Osteocyte (in vitro differentiated cells): ENCODE data around the gene PRICKLE3. TPM values are rescaled to one million over a fixed set of nuclear protein-coding genes. Genes with fewer than 3 reads are reported as not detected.

Experiments
- DNase-seq: peaks from one replicate; pipeline ENCODE4 v3.0.0; 2021; ENCODE audit warnings: mixed read lengths; ENCODE audit not compliant: unreplicated experiment; ENCODE audit errors: extremely low spot score
- H3K27ac Mint-ChIP-seq: one replicate; pipeline ENCODE4 v1.8.0; 2021; ENCODE audit warnings: mild to moderate bottlenecking, mixed read lengths; ENCODE audit not compliant: unreplicated experiment
- H3K27me3 Mint-ChIP-seq: one replicate; pipeline ENCODE4 v1.8.0; 2021; ENCODE audit warnings: mixed read lengths; ENCODE audit not compliant: unreplicated experiment
- H3K36me3 Mint-ChIP-seq: one replicate; pipeline ENCODE4 v1.8.0; 2021; ENCODE audit warnings: mixed read lengths; ENCODE audit not compliant: unreplicated experiment
- H3K4me1 Mint-ChIP-seq: one replicate; pipeline ENCODE4 v1.8.0; 2021; ENCODE audit warnings: mixed read lengths; ENCODE audit not compliant: unreplicated experiment
- H3K4me3 Mint-ChIP-seq: one replicate; pipeline ENCODE4 v1.8.0; 2021; ENCODE audit warnings: mild to moderate bottlenecking, moderate library complexity, mixed read lengths; ENCODE audit not compliant: unreplicated experiment
- H3K9me3 Mint-ChIP-seq: one replicate; pipeline ENCODE4 v1.8.0; 2021; ENCODE audit warnings: mixed read lengths; ENCODE audit not compliant: unreplicated experiment
- CTCF ChIP-seq: fragments of 200-600 bp; sonication (generic); IDR thresholded peaks from 2 replicates; pipeline ENCODE4 v1.5.0; 2021; ENCODE audit warnings: antibody characterized with exemption, mild to moderate bottlenecking, moderate library complexity
- total RNA-seq: library from RNA; stranded (reverse); gene quantifications from 2 replicates; pipeline ENCODE4 v1.2.1, GENCODE V29; 2021

The PRICKLE3 gene
- total RNA-seq, 1 donor from 2014 or later, result 8.5 TPM

DNA sequence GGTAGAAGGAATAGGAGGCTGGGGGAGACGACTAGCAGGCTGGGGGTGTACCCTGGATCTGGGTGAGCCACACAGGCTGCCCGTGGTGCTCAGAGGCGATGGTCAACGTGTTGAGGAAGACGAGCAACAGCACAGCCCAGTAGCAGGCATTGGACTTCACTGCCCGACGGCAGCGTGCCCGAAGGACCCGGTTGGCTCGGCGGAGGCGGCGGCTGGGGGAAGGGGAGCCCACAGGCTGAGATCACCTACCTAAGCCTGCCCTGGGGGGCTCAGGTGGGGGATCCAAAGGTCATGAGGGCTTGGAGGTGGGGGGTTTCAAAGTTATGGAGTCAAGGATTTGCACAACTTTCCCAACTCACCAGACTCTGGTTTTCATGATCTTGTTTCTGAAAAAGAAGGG, 39.7 kb upstream of the PRICKLE3 start:
- TF ChIP-seq CTCF, result no peak
- H3K27ac Mint-ChIP-seq, result no peak overlapping the region
- H3K4me1 Mint-ChIP-seq, result peaks cover 2% of the 10 kb centered on the region
- no peak overlapping the region for H3K4me3 Mint-ChIP-seq
- no peaks in the 10 kb centered on the region for H3K36me3 Mint-ChIP-seq
- H3K9me3 Mint-ChIP-seq, result no peaks in the 10 kb centered on the region
- H3K27me3 Mint-ChIP-seq, result no peaks in the 10 kb centered on the region
- DNase-seq, result no peak

DNA sequence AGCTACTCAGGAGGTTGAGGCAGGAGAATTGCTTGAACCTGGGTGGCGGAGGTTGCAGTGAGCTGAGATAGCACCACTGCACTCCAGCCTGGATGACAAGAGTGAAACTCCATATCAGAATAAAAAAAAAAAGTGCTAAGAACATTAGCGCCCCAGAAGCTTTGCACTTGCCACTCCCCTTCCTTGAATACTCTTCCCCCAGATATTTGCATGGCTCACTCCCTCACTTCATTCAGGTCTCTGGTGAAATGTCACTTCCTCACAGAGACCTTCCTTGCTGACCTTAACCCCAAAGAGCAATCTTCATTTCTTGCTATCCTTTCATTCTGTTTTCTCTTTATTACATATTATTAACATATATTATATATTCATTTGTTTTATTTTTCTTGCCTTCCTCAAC, 35.7 kb upstream of the PRICKLE3 start:
- DNase-seq, result no peak
- no peaks in the 10 kb centered on the region for H3K9me3 Mint-ChIP-seq
- H3K4me3 Mint-ChIP-seq, result no peak overlapping the region
- no peak overlapping the region for H3K27ac Mint-ChIP-seq
- no peaks in the 10 kb centered on the region for H3K4me1 Mint-ChIP-seq
- no peaks in the 10 kb centered on the region for H3K36me3 Mint-ChIP-seq
- H3K27me3 Mint-ChIP-seq, result no peaks in the 10 kb centered on the region
- no peak for TF ChIP-seq CTCF

GRCh38 chrX:49220100-49220499, 33.9 kb upstream of the PRICKLE3 start:
- H3K27ac Mint-ChIP-seq, result no peak overlapping the region
- TF ChIP-seq CTCF, result no peak
- DNase-seq, result no peak
- H3K4me1 Mint-ChIP-seq, result no peaks in the 10 kb centered on the region
- no peaks in the 10 kb centered on the region for H3K36me3 Mint-ChIP-seq
- no peaks in the 10 kb centered on the region for H3K9me3 Mint-ChIP-seq
- H3K27me3 Mint-ChIP-seq, result no peaks in the 10 kb centered on the region
- H3K4me3 Mint-ChIP-seq, result no peak overlapping the region

DNA sequence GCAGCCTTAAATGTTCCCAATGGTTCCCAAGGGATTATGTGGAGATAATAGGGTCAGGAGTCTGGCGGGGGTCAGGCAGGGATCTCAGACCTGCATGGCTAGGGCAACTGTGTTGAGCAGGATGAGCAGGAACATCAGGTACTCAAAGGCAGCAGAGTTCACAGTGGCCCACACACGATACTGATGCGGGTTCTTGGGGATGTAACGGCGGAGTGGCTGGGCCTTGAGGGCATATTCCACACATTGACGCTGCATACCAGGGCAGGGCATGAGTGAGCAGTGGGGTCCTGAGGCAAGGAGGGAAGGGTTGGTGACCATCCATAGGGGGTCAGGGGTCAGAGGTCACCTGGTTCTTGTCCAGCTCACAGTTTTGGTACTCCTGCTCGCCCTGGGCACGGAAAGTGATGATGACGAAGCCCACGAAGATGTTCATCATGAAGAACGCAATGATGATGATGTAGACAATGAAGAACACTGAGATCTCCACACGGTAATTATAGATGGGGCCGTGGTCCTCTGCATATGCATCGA, 28.9 kb upstream of the PRICKLE3 start:
- Mint-ChIP-seq H3K36me3 (no peaks in the 10 kb centered on the region), H3K4me1 (no peaks in the 10 kb centered on the region), H3K9me3 (peaks cover 11% of the 10 kb centered on the region), H3K27me3 (no peaks in the 10 kb centered on the region), H3K4me3 (no peak overlapping the region), H3K27ac (no peak overlapping the region)
- DNase-seq, result no peak
- TF ChIP-seq CTCF, result no peak

DNA sequence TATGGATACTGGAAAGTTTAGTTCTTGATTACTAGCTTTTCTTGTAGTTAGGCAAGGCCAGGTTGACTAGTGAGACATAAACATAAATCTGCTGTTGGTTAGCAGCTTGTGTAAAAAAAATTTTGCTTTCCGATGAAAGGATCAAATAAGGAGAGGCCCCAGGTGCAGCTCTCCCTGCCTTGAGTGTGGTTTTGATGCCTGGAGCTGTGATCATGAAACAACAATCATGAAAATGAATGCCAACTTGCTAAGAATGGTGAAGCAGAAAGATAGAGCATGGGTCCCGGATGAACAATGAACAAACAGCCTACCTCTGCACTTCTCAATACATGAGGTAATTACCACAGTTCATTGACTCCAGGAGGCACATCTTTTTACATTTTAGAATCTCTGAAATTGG, 28.2 kb upstream of the PRICKLE3 start:
- Mint-ChIP-seq H3K4me3 (no peak overlapping the region), H3K9me3 (peaks cover 11% of the 10 kb centered on the region)

More for the DNA sequence above, 28.2 kb upstream of the PRICKLE3 start:
- no peaks in the 10 kb centered on the region for H3K36me3 Mint-ChIP-seq
- no peaks in the 10 kb centered on the region for H3K27me3 Mint-ChIP-seq
- no peak for DNase-seq
- H3K4me1 Mint-ChIP-seq, result no peaks in the 10 kb centered on the region
- no peak for TF ChIP-seq CTCF
- H3K27ac Mint-ChIP-seq, result no peak overlapping the region
